ENCODE measurements around the gene CORIN.
A peak's percentile ranks its signal among the peaks of the same experiment; 100 is the strongest.

Gene CORIN

GRCh38 chr4:47824840-47825239, 13.0 kb downstream of the CORIN start:
- FAIRE-seq (no peak), DNase-seq (ENCODE audit: insufficient read length, low spot score) (no peak)
- TF ChIP-seq TAF1 (IDR thresholded peaks at IDR 0.05; ENCODE audit: low read depth, low read length) (no peak), PAX5 (IDR thresholded peaks at IDR 0.05; ENCODE audit: insufficient read depth, low read length, severe bottlenecking) (no peak), POU2F2 (IDR thresholded peaks at IDR 0.05; ENCODE audit: low read depth, low read length) (no peak), SPI1 (IDR thresholded peaks at IDR 0.05; ENCODE audit: low read depth, low read length) (no peak)

DNA sequence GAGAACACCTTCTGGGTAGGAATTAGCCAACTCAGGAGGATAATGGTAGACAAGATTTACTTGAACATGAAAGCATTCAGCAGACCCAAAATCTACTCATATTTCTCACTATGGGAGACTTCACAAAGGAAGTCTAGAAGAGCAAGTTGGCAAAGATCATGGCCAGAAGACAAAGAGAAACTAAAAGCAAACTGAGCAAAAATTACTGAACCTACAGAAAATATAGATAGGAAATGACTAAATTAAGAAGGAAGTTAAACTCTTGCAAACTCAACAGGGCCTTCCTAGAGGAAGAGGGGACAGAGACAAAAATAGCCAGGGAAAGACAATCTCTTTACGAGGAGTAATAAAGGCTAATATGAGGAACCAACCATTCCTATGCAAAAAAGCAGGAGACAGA, 18.7 kb downstream of the CORIN start:
- DNase-seq (ENCODE audit: insufficient read length, low spot score) (no peak), FAIRE-seq (no peak)
- TF ChIP-seq SPI1 (IDR thresholded peaks at IDR 0.05; ENCODE audit: low read depth, low read length) (no peak), TAF1 (IDR thresholded peaks at IDR 0.05; ENCODE audit: low read depth, low read length) (no peak), POU2F2 (IDR thresholded peaks at IDR 0.05; ENCODE audit: low read depth, low read length) (no peak), PAX5 (IDR thresholded peaks at IDR 0.05; ENCODE audit: insufficient read depth, low read length, severe bottlenecking) (no peak)

DNA sequence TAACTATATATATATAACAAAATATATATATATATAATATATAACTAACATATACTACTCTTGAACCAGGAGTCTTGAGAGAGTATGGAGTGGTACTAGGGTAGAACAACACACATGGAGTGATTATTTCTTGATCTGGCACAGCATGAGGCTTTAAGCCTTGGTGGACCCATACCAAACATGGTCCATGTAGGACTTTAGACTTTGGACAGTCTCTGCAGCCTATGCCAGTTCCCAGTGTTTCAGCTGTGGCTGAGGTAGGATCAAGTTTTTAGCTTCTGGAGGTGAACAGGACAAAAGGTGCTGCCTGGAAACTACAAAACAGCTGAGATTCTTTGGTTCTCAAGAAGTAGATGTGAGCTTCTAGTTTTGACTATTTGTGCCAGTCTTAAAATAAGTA, 20.6 kb downstream of the CORIN start:
- no peak for DNase-seq (ENCODE audit: insufficient read length, low spot score)
- TF ChIP-seq POU2F2 (IDR thresholded peaks at IDR 0.05; ENCODE audit: low read depth, low read length) (no peak), PAX5 (IDR thresholded peaks at IDR 0.05; ENCODE audit: insufficient read depth, low read length, severe bottlenecking) (no peak), POLR2A (IDR thresholded peaks at IDR 0.05; ENCODE audit: low read depth, low read length) (no peak), TAF1 (IDR thresholded peaks at IDR 0.05; ENCODE audit: low read depth, low read length) (no peak), SPI1 (IDR thresholded peaks at IDR 0.05; ENCODE audit: low read depth, low read length) (no peak), POLR2AphosphoS5 (IDR thresholded peaks at IDR 0.05; ENCODE audit: low read depth, low read length) (no peak)
- FAIRE-seq = no peak

DNA sequence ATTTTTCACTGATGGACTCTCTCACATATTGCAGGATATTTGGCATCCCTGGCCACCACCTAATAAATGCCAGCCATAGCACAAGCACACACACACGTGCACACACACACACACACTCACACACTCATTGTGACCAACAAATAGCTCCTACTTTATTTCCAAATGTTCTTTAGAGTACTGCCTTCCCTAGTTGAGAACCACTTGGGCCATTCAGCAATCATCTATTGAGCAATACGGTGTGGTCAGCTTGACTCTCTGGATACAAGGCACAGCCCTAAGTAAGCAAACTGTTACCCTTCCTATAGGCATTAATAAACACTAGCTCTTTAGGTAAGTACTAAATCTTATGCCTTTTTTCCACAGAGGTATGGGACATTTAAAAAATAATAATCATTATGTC, 21.1 kb downstream of the CORIN start:
- FAIRE-seq = peak; percentile 38
- DNase-seq (ENCODE audit: insufficient read length, low spot score) = no peak

DNA sequence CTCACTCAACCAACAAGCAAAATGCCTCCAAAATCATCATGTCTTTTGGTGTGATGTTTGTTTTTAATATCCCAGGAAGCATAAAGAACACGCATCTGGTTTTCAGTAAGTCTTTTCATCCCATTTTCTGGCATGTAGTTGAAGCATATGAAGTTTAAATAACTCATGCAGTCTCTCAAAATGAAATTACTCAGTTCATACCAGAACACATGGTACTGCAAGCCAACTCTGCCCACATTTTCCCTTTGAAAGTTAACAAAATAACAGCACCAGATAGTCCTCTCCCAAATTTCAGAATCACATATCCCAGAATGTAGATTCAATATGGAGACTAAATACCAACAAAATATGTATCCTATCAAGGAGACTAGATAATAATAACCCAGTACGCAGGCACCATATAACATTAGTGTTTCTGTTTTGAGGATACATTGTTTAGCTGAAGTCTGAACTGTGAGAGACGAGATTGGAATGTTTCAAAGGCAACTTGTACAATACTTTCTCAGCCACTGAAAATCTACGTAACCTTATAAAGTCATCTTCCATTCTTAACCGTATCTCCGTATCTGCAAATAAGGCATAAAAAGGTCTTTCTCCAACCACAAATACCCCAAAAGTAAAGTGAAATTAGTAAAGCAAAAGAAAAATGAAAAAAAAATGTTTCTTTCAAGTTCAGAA, 23.1 kb downstream of the CORIN start:
- FAIRE-seq (no peak), DNase-seq (ENCODE audit: insufficient read length, low spot score) (no peak)
- no peak for TF ChIP-seq TAF1 (IDR thresholded peaks at IDR 0.05; ENCODE audit: low read depth, low read length)
- no peak for TF ChIP-seq PAX5 (IDR thresholded peaks at IDR 0.05; ENCODE audit: insufficient read depth, low read length, severe bottlenecking)
- no peak for TF ChIP-seq POLR2AphosphoS5 (IDR thresholded peaks at IDR 0.05; ENCODE audit: low read depth, low read length)
- TF ChIP-seq POLR2A (IDR thresholded peaks at IDR 0.05; ENCODE audit: low read depth, low read length) = no peak
- TF ChIP-seq SPI1 (IDR thresholded peaks at IDR 0.05; ENCODE audit: low read depth, low read length) = no peak
- no peak for TF ChIP-seq POU2F2 (IDR thresholded peaks at IDR 0.05; ENCODE audit: low read depth, low read length)

More for the DNA sequence above, 21.1 kb downstream of the CORIN start:
- TF ChIP-seq POLR2AphosphoS5 (IDR thresholded peaks at IDR 0.05; ENCODE audit: low read depth, low read length) (no peak), POU2F2 (IDR thresholded peaks at IDR 0.05; ENCODE audit: low read depth, low read length) (no peak), SPI1 (IDR thresholded peaks at IDR 0.05; ENCODE audit: low read depth, low read length) (no peak), TAF1 (IDR thresholded peaks at IDR 0.05; ENCODE audit: low read depth, low read length) (no peak), POLR2A (IDR thresholded peaks at IDR 0.05; ENCODE audit: low read depth, low read length) (no peak), PAX5 (IDR thresholded peaks at IDR 0.05; ENCODE audit: insufficient read depth, low read length, severe bottlenecking) (no peak)

DNA sequence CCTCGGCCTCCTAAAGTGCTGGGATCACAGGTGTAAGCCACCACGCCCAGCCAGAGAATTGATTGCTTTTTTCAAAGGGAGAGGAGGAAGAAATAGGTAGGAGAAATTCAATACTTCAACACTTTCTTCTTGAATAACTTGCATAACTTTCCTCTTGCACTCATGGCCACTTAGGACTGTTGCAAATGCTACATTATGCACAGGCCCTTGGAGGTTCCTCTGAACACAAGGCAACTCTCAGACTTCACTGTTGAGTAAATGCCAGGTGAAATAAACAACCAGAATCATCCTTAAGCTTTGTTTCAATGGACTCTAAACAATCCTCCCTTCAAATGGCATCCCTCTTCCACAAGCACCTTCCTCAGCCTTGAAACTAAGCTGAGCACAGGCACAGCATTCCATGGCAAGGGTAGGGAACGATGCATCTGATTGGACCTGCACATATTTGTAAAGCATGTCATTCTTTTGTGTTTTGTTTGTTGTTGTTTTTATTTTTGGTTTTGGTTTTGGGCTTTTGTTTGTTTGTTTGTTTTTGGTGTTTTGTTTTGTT, 28.1 kb downstream of the CORIN start:
- no peak for FAIRE-seq
- TF ChIP-seq PAX5 (IDR thresholded peaks at IDR 0.05; ENCODE audit: insufficient read depth, low read length, severe bottlenecking) (no peak), POLR2A (IDR thresholded peaks at IDR 0.05; ENCODE audit: low read depth, low read length) (no peak), POLR2AphosphoS5 (IDR thresholded peaks at IDR 0.05; ENCODE audit: low read depth, low read length) (no peak), TAF1 (IDR thresholded peaks at IDR 0.05; ENCODE audit: low read depth, low read length) (no peak), SPI1 (IDR thresholded peaks at IDR 0.05; ENCODE audit: low read depth, low read length) (no peak), POU2F2 (IDR thresholded peaks at IDR 0.05; ENCODE audit: low read depth, low read length) (no peak)
- DNase-seq (ENCODE audit: insufficient read length, low spot score) = no peak

DNA sequence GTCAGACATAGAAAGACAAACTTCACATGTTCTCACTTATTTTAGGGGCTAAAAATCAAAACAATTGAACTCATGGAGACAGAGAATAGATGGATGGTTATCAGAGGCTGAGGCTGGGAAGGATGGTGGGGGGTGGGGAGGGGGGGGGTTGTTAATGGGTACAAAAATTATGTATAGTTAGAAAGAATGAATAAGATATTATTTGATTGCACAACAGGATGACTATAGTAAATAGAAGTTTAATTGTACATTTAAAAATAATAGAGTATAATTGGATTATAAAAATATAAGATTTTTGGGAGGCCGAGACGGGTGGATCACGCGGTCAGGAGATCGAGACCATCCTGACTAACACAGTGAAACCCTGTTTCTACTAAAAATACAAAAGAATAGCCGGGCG, 33.3 kb downstream of the CORIN start:
- no peak for FAIRE-seq
- no peak for TF ChIP-seq TAF1 (IDR thresholded peaks at IDR 0.05; ENCODE audit: low read depth, low read length)
- no peak for TF ChIP-seq PAX5 (IDR thresholded peaks at IDR 0.05; ENCODE audit: insufficient read depth, low read length, severe bottlenecking)
- TF ChIP-seq POLR2AphosphoS5 (IDR thresholded peaks at IDR 0.05; ENCODE audit: low read depth, low read length) = no peak
- TF ChIP-seq SPI1 (IDR thresholded peaks at IDR 0.05; ENCODE audit: low read depth, low read length) = no peak
- DNase-seq (ENCODE audit: insufficient read length, low spot score) = no peak

DNA sequence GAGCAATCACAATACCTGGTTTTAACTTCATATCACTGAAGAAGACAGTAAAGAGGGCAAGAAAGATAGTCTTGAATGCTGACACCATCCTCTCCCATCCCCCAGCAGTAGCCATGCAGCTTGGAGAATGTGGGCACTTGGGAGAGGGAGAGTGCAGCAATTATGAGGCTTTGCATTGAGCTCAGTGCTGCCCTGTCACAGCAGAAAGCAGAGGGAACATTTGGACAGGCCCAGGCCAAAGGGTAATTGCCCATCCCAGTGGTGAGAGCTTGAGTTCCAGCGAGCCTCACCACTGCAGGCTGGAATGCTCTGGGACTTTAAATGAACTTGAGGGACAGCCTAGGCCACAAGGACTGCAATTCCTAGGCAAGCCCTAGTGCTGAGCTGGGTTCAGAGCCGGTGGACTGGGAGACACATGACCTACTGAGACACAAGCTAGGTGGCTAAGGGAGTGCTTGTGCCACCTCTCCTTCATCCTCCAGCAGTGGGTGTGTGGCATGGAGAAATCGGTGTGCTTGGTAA, 36.3 kb downstream of the CORIN start:
- no peak for DNase-seq (ENCODE audit: insufficient read length, low spot score)
- TF ChIP-seq POLR2A (IDR thresholded peaks at IDR 0.05; ENCODE audit: low read depth, low read length) (no peak), POLR2AphosphoS5 (IDR thresholded peaks at IDR 0.05; ENCODE audit: low read depth, low read length) (no peak), POU2F2 (IDR thresholded peaks at IDR 0.05; ENCODE audit: low read depth, low read length) (no peak), TAF1 (IDR thresholded peaks at IDR 0.05; ENCODE audit: low read depth, low read length) (no peak), SPI1 (IDR thresholded peaks at IDR 0.05; ENCODE audit: low read depth, low read length) (no peak), PAX5 (IDR thresholded peaks at IDR 0.05; ENCODE audit: insufficient read depth, low read length, severe bottlenecking) (no peak)
- no peak for FAIRE-seq

GRCh38 chr4:47798165-47798564, 39.7 kb downstream of the CORIN start:
- DNase-seq (ENCODE audit: insufficient read length, low spot score) = no peak
- TF ChIP-seq TAF1 (IDR thresholded peaks at IDR 0.05; ENCODE audit: low read depth, low read length) (no peak), POU2F2 (IDR thresholded peaks at IDR 0.05; ENCODE audit: low read depth, low read length) (no peak), POLR2A (IDR thresholded peaks at IDR 0.05; ENCODE audit: low read depth, low read length) (no peak), PAX5 (IDR thresholded peaks at IDR 0.05; ENCODE audit: insufficient read depth, low read length, severe bottlenecking) (no peak), POLR2AphosphoS5 (IDR thresholded peaks at IDR 0.05; ENCODE audit: low read depth, low read length) (no peak), SPI1 (IDR thresholded peaks at IDR 0.05; ENCODE audit: low read depth, low read length) (no peak)
- FAIRE-seq = no peak

All from GM12891 (cell line).